Right cardiac atrium (tissue), 5 donors: ENCODE data around the gene PITHD1. TPM values are rescaled to one million over a fixed set of nuclear protein-coding genes. Genes with fewer than 3 reads are reported as not detected.
"Not testable (repeated sequence)": the region's sequence is repeated elsewhere in the genome, so short reads cannot be mapped to it uniquely, and the experiment has no call there.

Source experiments
- ATAC-seq, 2 donors: fragments of 200-7000 bp; cut with Tn5 transposase; one replicate each; pipeline versions ENCODE4 v1.8.0 to v1.9.1; 2020; ENCODE audit warnings: moderate library complexity in 2 of 2, mild to moderate bottlenecking in 1 of 2
- DNase-seq, 3 donors: peaks; one replicate each; pipeline ENCODE4 v3.0.0-alpha.2; 2020
- H3K27ac ChIP-seq: one replicate; pipeline ENCODE4 v1.5.1; 2013; ENCODE audit warnings: mild to moderate bottlenecking, low read length, control low read depth, moderate library complexity
- H3K27me3 ChIP-seq: one replicate; pipeline ENCODE4 v1.6.1; 2013; ENCODE audit not compliant: control insufficient read depth, insufficient read depth
- H3K4me1 ChIP-seq: one replicate; pipeline ENCODE4 v1.6.1; 2013; ENCODE audit warnings: low read length; ENCODE audit not compliant: control insufficient read depth, insufficient read depth
- H3K4me3 ChIP-seq: one replicate; pipeline ENCODE4 v1.5.1; 2013; ENCODE audit warnings: low read length, control low read depth
- H3K9me3 ChIP-seq: one replicate; pipeline ENCODE4 v1.6.1; 2013; ENCODE audit warnings: low read length; ENCODE audit not compliant: control insufficient read depth
- WGBS: extraction: QIAGEN DNeasy Blood & Tissue Kit; methylation state at CpG from one replicate; pipeline ENCODE4 v1.1.7; 2013; 5-methylcytosine and 5-hydroxymethylcytosine counted together
- intact Hi-C, 4 donors: fragments of 100-400 bp; cut with DNase I; formaldehyde crosslinking; loops; one replicate each; pipeline versions ENCODE4 v1.11.0 to v1.14.0; 2022 to 2023
- polyA plus RNA-seq: library from polyadenylated mRNA; stranded (reverse); fragments of 200-250 nt; gene quantifications from one replicate; pipeline ENCODE4 v1.2.3, GENCODE V29; 2013
- total RNA-seq, 4 donors: library from RNA; stranded (reverse); fragmentation: NEBNext Ultra II Directional; extraction: Animal tissue kit (Norgen Biotek cat#: 25700); gene quantifications; one replicate each; pipeline ENCODE4 v1.2.1, GENCODE V29; 2021
- donor health status: healthy with polysubstance abuse.
- donor health status: DM: no; HTN: yes; CAD: no.
- donor health status: DM: no; HTN: no; CAD: no.
- donor health status: DM: no; HTN: yes; CAD: no; lungs with severe emphysema.
- donor health status: DM: yes; HTN: yes; CAD: no.

Gene PITHD1
- total and polyA plus RNA-seq, 5 donors: 33.1 to 40.3 (median 37.5) TPM

DNA sequence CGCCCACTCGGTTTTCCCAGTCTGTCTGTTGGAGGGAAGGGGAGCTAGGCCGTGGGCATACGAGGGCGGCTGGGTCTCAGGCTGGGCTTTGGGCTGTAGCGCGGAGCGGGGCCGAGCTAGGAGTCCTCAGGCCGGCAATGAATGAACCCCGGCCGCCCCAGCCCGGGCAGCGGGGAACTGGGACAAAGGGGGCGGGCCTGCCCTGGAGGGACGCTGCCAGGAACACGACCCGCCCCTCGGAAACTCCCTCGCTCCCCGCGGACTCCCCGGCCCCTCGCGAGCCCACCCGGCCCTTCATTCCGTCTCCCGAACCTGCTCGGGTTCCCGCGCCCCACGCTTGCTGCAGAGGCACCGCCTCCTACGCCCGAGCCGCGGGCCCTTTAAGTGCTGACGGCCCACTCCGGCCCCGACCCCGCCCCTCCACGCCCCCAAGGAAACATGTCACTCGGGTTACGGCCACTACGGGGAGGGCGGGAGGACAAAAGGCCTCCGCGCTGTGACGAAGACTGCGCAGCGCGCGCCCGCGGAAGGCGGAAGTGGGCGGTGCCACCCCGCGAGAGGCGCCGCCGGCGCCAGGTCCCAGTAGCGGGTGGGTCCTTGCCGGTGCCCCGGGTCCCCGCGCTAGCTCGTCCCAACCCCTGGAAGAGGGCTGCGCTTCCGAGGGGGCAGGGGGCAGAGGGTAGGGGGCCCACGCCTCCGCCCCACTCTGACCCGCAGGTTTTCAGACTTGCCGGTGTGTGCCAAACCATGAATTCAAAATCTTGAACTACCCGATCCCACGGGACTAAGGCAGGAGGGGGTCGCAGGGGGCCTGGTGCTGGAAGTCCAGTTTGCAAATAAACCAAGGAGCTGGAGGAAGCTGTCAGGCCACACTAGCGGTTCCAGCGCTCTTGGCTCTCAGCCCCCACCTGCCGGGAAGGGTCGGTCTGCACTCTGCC, 22.5 kb downstream of the PITHD1 start, which contains the start of gene GALE:
Gene GALE (minus strand): TSS at position 355 of the 938 bp plus-strand sequence. CDS start 1,747 bp downstream, outside the sequence.
- Histone ChIP-seq H3K4me3 (peak within 1 kb of the TSS; percentile 81), H3K27ac (peak within 1 kb of the TSS; percentile 43), H3K9me3 (no peaks in the 10 kb centered on the region), H3K4me1 (peaks cover 3% of the 10 kb centered on the region), H3K27me3 (no peaks in the 10 kb centered on the region)
- WGBS: under 1% methylated on average over 82 of the region's 82 CpGs
- intact Hi-C loops: loop anchor here in 1 of 4 donors (10.0 kb wide), 1 partner anchor 64 kb away; the partner anchor contains the start of gene FUCA1
- ATAC-seq: peak; percentile 95 to 96
- DNase-seq: peak; percentile 98 to 99 (median 99)

DNA sequence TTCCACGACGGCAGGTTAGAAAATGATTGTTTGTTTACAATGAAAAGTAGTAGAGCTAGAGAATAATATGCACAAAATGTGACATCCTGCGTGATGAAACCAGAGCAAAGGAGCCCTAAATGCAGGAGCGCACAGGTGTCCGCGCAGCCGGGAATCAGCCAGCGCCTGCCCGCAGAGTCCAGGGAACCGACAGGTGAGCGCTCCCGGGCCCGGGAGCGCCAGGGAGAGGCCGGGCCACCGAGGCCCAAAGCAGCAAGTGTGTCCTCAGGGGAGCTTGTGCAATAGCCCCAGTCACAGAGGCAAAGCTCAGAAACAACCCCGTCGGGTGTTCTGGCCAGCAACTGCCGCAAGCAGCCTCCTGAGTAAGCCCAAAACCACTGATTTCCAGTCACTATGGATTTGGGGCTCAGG, 23.1 kb downstream of the PITHD1 start:
- H3K27me3 ChIP-seq: no peaks in the 10 kb centered on the region
- 23% methylated on average over 19 of the region's 19 CpGs for WGBS
- H3K27ac ChIP-seq: no peak overlapping the region
- H3K9me3 ChIP-seq: no peaks in the 10 kb centered on the region
- ATAC-seq (no peak), DNase-seq (peak in 1 of 3 donors; percentile 30)
- peak overlapping the region; percentile 81 for H3K4me3 ChIP-seq
- peaks cover 3% of the 10 kb centered on the region for H3K4me1 ChIP-seq
- intact Hi-C loops: loop anchor here in 1 of 4 donors (10.0 kb wide), 1 partner anchor 63 kb away; the partner anchor contains the start of gene FUCA1

DNA sequence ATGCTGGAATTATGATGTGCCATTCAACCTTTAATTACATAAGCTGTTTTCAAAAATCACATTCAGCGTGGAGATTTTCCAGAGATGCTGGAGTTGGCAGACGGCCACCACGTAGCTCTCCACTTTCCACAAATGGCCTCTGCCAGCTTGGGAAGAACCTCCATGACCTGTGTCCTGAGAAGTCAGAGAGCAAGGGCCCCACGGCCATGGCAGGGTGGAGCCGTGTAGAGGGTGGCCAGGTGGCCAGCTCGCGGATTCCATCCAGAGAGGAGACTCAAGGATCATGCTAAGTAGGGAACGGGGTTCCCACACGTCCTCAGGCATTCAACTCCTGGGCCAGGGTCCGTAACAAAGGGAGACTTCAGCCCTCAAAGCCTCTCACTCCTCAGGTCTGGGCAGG, 23.7 kb downstream of the PITHD1 start:
- intact Hi-C loops: loop anchor here in 1 of 4 donors (10.0 kb wide), 1 partner anchor 63 kb away; the partner anchor contains the start of gene FUCA1
- Histone ChIP-seq H3K4me1 (peaks cover 3% of the 10 kb centered on the region), H3K9me3 (no peaks in the 10 kb centered on the region), H3K27me3 (no peaks in the 10 kb centered on the region), H3K27ac (no peak overlapping the region), H3K4me3 (no peak overlapping the region)
- DNase-seq (no peak), ATAC-seq (no peak)
- 67% methylated on average over 10 of the region's 10 CpGs for WGBS

DNA sequence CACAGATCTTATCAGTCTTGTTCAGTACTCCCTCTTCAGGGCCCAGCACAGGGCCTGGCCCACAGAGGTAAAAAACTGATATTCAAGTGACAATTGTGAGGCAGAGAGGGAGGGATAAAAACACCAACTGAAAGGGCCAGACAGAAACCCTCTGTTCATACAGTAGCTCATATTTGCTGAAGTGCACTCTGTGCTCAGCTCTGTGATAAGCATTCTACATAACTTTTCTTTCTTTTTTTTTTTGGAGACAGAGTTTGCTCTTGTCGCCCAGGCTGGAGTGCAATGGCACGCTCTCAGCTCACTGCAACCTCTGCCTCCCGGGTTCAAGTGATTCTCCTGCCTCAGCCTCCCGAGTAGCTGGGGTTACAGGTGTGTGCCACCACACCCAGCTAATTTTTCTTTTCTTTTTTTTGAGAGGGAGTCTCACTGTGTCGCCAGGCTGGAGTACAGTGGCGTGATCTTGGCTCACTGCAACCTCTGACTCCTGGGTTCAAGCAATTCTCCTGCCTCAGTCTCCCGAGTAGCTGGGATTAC, 24.7 kb downstream of the PITHD1 start:
- H3K4me1 ChIP-seq, H3K9me3 ChIP-seq, H3K27me3 ChIP-seq, ATAC-seq, H3K27ac ChIP-seq, H3K4me3 ChIP-seq, DNase-seq: not testable (repeated sequence)
- intact Hi-C loops: loop anchor here in 1 of 4 donors (10.0 kb wide), 1 partner anchor 62 kb away; the partner anchor contains the start of gene FUCA1
- 92% methylated on average over 7 of the region's 7 CpGs for WGBS

DNA sequence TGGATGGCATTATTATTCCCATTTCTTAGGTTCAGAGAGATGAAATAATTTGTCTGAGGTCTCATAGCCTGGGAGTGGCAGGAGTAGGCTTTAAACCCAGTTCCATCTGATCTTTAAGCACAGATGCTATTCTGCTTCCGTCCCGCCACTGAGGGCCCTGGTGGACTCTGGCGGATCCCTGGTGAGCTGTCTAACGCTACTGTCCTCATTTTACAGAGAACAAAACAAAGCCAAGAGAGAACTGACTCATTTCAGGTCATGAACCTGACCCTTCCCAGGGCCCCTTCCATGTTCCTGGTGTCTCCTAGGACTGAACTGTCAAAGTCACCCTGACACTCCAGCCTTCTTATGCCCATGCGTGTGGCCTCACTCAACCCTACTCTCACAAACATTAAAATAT, 25.5 kb downstream of the PITHD1 start:
- WGBS: 92% methylated on average over 5 of the region's 5 CpGs
- intact Hi-C loops: loop anchor here in 1 of 4 donors (10.0 kb wide), 1 partner anchor 61 kb away; the partner anchor contains the start of gene FUCA1
- ATAC-seq (no peak), DNase-seq (no peak)
- Histone ChIP-seq H3K9me3 (no peaks in the 10 kb centered on the region), H3K27ac (no peak overlapping the region), H3K4me1 (peaks cover 3% of the 10 kb centered on the region), H3K4me3 (no peak overlapping the region), H3K27me3 (no peaks in the 10 kb centered on the region)

DNA sequence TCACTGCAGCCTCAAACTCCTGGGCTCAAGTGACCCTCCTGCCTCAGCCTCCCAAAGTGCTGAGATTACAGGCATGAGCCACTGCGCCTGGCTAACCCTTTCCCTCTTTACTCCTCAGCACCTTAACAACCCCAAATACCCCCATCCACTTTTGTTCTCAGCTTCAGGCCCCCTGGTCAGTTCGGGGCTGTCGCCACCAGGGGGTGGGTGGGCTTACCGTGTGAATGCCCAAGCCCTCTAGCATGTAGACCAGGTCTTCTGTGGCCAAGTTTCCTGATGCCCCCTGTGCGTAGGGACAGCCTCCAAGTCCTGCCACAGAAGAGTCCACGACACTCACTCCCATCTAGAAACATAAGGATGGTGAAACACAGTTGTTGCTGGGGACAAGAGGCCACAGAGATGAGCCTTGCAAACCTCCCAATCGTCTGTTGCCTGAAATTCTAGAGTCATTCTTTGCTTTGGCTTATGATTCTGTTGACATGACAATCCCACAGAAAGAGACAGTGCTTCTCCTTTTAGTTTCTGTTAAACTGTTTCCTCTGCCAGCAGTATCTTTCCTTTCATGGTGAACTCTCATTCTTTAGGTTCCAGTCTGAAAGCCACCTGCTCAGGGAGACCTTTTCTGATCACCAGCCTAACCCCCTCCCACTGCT, 26.1 kb downstream of the PITHD1 start:
- H3K9me3 ChIP-seq: no peaks in the 10 kb centered on the region
- peaks cover 3% of the 10 kb centered on the region for H3K4me1 ChIP-seq
- DNase-seq (no peak), ATAC-seq (no peak)
- intact Hi-C loops: loop anchor here in 1 of 4 donors (10.0 kb wide), 1 partner anchor 60 kb away; the partner anchor contains the start of gene FUCA1
- 72% methylated on average over 7 of the region's 7 CpGs for WGBS
- no peaks in the 10 kb centered on the region for H3K27me3 ChIP-seq
- H3K4me3 ChIP-seq: no peak overlapping the region
- H3K27ac ChIP-seq: no peak overlapping the region

DNA sequence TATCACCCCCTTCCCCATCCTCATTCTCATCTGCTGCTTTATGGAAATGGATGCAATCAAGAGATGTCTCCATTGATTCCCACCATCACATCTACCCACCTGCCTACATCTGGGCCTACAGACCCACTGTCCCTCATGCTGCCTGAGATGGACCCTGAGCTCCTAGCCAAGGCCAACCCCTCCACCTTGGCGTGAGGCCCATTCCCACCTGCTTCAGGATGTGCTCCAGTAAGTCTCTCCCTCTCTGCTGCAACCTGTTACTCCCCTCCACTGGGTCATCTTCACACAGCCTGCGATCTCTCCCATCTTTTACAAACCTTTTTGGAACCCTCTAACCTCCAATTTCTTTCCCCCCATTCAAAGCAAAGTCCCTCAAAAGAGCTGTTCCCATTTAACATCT, 26.8 kb downstream of the PITHD1 start:
- ATAC-seq (no peak), DNase-seq (no peak)
- no peak overlapping the region for H3K4me3 ChIP-seq
- no peaks in the 10 kb centered on the region for H3K27me3 ChIP-seq
- no peak overlapping the region for H3K27ac ChIP-seq
- no peaks in the 10 kb centered on the region for H3K9me3 ChIP-seq
- WGBS: 98% methylated on average over 2 of the region's 2 CpGs
- no peaks in the 10 kb centered on the region for H3K4me1 ChIP-seq
- intact Hi-C loops: loop anchor here in 1 of 4 donors (10.0 kb wide), 1 partner anchor 60 kb away; the partner anchor contains the start of gene FUCA1

DNA sequence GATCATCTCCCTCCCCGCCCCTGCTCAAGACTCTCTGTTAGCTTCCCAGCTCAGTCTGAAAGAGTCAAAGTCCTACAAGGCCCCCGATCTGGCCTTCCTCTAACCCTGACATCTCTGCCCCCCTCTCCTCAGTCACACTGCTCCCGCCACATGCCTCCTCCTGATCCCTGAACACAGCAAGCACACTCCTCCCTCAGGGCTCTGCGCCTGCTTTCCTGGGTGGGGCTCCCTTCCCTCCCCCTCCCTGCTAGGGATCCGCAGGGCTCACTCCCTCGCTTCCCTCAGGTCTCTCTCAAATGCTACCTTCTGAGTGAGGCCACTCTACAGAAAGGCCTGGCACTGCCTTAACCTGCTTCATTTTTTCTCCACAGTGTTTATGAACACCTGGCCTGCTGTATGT, 28.1 kb downstream of the PITHD1 start:
- Histone ChIP-seq H3K27ac (no peak overlapping the region), H3K27me3 (no peaks in the 10 kb centered on the region), H3K9me3 (no peaks in the 10 kb centered on the region), H3K4me3 (no peak overlapping the region), H3K4me1 (no peaks in the 10 kb centered on the region)
- intact Hi-C loops: loop anchor here in 1 of 4 donors (10.0 kb wide), 1 partner anchor 59 kb away; the partner anchor contains the start of gene FUCA1
- no peak for DNase-seq
- ATAC-seq: no peak
- WGBS: 78% methylated on average over 6 of the region's 6 CpGs

DNA sequence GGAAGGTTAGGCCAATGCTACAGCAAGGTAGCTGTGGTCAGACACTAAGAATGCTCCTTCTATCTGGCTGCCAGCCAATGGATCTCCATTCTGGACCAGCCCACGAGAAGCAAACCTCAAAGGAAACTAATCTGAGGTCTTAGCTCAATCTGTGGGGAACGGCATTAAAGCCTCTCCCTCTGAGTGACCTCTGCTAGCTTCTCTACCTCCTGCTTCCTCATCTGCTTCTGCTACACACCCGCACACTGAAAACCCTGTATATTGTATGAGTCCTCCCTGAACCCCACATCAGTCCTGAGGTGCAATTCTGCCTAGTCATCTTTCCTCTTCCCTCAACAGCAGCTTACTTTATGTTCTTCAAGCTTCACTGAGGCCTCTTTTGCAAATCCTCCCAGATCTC, 29.2 kb downstream of the PITHD1 start:
- Histone ChIP-seq H3K4me3 (no peak overlapping the region), H3K27ac (no peak overlapping the region), H3K27me3 (no peaks in the 10 kb centered on the region), H3K9me3 (no peaks in the 10 kb centered on the region), H3K4me1 (no peaks in the 10 kb centered on the region)
- 57% methylated on average over 3 of the region's 3 CpGs for WGBS
- intact Hi-C loops: loop anchor here in 1 of 4 donors (10.0 kb wide), 1 partner anchor 57 kb away; the partner anchor contains the start of gene FUCA1
- ATAC-seq: no peak
- no peak for DNase-seq

DNA sequence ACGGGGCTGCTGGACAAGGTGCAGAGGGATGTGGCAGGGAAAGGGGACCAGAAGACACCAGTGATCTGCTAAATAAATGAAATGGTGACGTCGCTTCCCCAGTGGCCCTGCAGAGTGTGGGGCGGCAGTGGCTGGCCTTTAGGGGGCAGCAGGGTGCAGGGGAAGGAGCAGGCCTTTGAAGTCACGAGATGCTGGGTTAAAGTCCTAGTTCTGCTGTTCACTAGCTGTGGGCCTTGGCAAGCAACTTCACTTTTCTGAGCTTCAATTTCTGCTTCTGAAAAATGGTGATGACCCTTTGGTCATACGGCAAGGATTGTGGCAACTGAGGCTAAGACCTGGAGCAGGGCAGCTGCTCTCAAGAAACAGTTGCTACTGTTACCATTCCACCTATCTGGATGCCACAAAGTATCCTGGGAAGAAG, 31.5 kb downstream of the PITHD1 start:
- H3K4me1 ChIP-seq: no peaks in the 10 kb centered on the region
- H3K9me3 ChIP-seq: no peaks in the 10 kb centered on the region
- intact Hi-C loops: loop anchor here in 1 of 4 donors (10.0 kb wide), 1 partner anchor 55 kb away; the partner anchor contains the start of gene FUCA1
- H3K4me3 ChIP-seq: no peak overlapping the region
- no peak overlapping the region for H3K27ac ChIP-seq
- 31% methylated on average over 6 of the region's 6 CpGs for WGBS
- no peaks in the 10 kb centered on the region for H3K27me3 ChIP-seq
- DNase-seq (peak; percentile 62 to 88 (median 83)), ATAC-seq (peak; percentile 77)
